RPMI8226 (cell line): ENCODE measurements around the gene SMYD3.
A peak's percentile ranks its signal among the peaks of the same experiment; 100 is the strongest.

Experiments used
- DNase-seq: peaks from one replicate; pipeline ENCODE4 v3.0.0-alpha.2; 2015

Gene SMYD3

GRCh38 chr1:245932302-245932972 is 574.6 kb downstream of the SMYD3 start:
- DNase-seq, result no peak

- DNase-seq, result no peak
These were observed 575.6 kb downstream of the SMYD3 start for GRCh38 chr1:245931450-245931849.

- no peak for DNase-seq
These were observed 577.9 kb downstream of the SMYD3 start for GRCh38 chr1:245929224-245929623.

GRCh38 chr1:245926888-245927287 is 580.2 kb downstream of the SMYD3 start:
- no peak for DNase-seq

GRCh38 chr1:245923215-245923614 is 583.9 kb downstream of the SMYD3 start:
- DNase-seq, result no peak

GRCh38 chr1:245921417-245921816 is 585.7 kb downstream of the SMYD3 start:
- no peak for DNase-seq

- DNase-seq, result no peak
These were observed 589.7 kb downstream of the SMYD3 start for GRCh38 chr1:245917403-245917802.

- DNase-seq, result no peak
These were observed 591.2 kb downstream of the SMYD3 start for GRCh38 chr1:245915841-245916240.

- no peak for DNase-seq
These were observed 591.7 kb downstream of the SMYD3 start for GRCh38 chr1:245915406-245915805.

- DNase-seq, result no peak
These were observed 598.5 kb downstream of the SMYD3 start for GRCh38 chr1:245908543-245908942.

- DNase-seq, result no peak
These were observed 600.9 kb downstream of the SMYD3 start for GRCh38 chr1:245906207-245906606.

- DNase-seq, result no peak
These were observed 603.2 kb downstream of the SMYD3 start for GRCh38 chr1:245903851-245904250.

GRCh38 chr1:245901565-245901964 is 605.5 kb downstream of the SMYD3 start:
- DNase-seq, result no peak

GRCh38 chr1:245901037-245901436 is 606.0 kb downstream of the SMYD3 start:
- no peak for DNase-seq

- no peak for DNase-seq
These were observed 608.5 kb downstream of the SMYD3 start for GRCh38 chr1:245898581-245898980.

- peak; percentile 43 for DNase-seq
These were observed 610.8 kb downstream of the SMYD3 start for GRCh38 chr1:245896258-245896657.

- DNase-seq, result no peak
These were observed 611.6 kb downstream of the SMYD3 start for GRCh38 chr1:245895455-245895959.

GRCh38 chr1:245894843-245895242 is 612.2 kb downstream of the SMYD3 start:
- no peak for DNase-seq

GRCh38 chr1:245893025-245893424 is 614.1 kb downstream of the SMYD3 start:
- no peak for DNase-seq

- DNase-seq, result peak; percentile 42
These were observed 618.3 kb downstream of the SMYD3 start for GRCh38 chr1:245888809-245889208.

GRCh38 chr1:245887829-245888228 is 619.2 kb downstream of the SMYD3 start:
- no peak for DNase-seq

- DNase-seq, result no peak
These were observed 625.2 kb downstream of the SMYD3 start for GRCh38 chr1:245881767-245882391.

- no peak for DNase-seq
These were observed 626.2 kb downstream of the SMYD3 start for GRCh38 chr1:245880754-245881403.

GRCh38 chr1:245879091-245879490 is 628.0 kb downstream of the SMYD3 start:
- no peak for DNase-seq
